ENCODE measurements around the gene EGLN3.
A peak's percentile ranks its signal among the peaks of the same experiment; 100 is the strongest.

The EGLN3 gene

GRCh38 chr14:33962016-33962415, 11.1 kb upstream of the EGLN3 start:
- DNase-seq: no peak

GRCh38 chr14:33959692-33960151, 8.8 kb upstream of the EGLN3 start:
- DNase-seq: peak in 1 of 2 experiments; percentile 50

- no peak for DNase-seq
Observed at GRCh38 chr14:33958605-33959226, 7.8 kb upstream of the EGLN3 start.

- no peak for DNase-seq
Observed at GRCh38 chr14:33957993-33958392, 7.1 kb upstream of the EGLN3 start.

- DNase-seq: no peak
Observed at GRCh38 chr14:33957299-33957698, 6.4 kb upstream of the EGLN3 start.

GRCh38 chr14:33956640-33957039, 5.8 kb upstream of the EGLN3 start:
- no peak for DNase-seq

GRCh38 chr14:33954016-33954598, 3.2 kb upstream of the EGLN3 start:
- peak in 1 of 2 experiments; percentile 18 for DNase-seq

- DNase-seq: no peak
Observed at GRCh38 chr14:33952541-33952940, 1.7 kb upstream of the EGLN3 start.

- DNase-seq: peak in 1 of 2 experiments; percentile 53
Observed at GRCh38 chr14:33951183-33951840, 438 bp upstream of the EGLN3 start.

- peak in 1 of 2 experiments; percentile 46 for DNase-seq
Observed at GRCh38 chr14:33949411-33949893, 1.4 kb downstream of the EGLN3 start.

- DNase-seq: peak in 1 of 2 experiments; percentile 35
Observed at GRCh38 chr14:33948869-33949408, 1.9 kb downstream of the EGLN3 start.

GRCh38 chr14:33948145-33948868, 2.6 kb downstream of the EGLN3 start:
- DNase-seq: no peak

- no peak for DNase-seq
Observed at GRCh38 chr14:33946679-33947476, 4.0 kb downstream of the EGLN3 start.

- no peak for DNase-seq
Observed at GRCh38 chr14:33945210-33946088, 5.4 kb downstream of the EGLN3 start.

- peak; percentile 63 to 80 for DNase-seq
Observed at GRCh38 chr14:33943096-33943883, 7.6 kb downstream of the EGLN3 start.

GRCh38 chr14:33941718-33942117, 9.2 kb downstream of the EGLN3 start:
- DNase-seq: no peak

- DNase-seq: no peak
Observed at GRCh38 chr14:33940561-33941011, 10.3 kb downstream of the EGLN3 start.

GRCh38 chr14:33938131-33938949, 12.5 kb downstream of the EGLN3 start:
- peak; percentile 60 to 93 for DNase-seq

GRCh38 chr14:33936391-33936790, 14.5 kb downstream of the EGLN3 start:
- peak in 1 of 2 experiments; percentile 29 for DNase-seq

Measured in NCI-H524 (cell line).